Activated gamma-delta T cell (primary cell): ENCODE measurements around the gene SERPINA12.
"Not testable (repeated sequence)": the region's sequence is repeated elsewhere in the genome, so short reads cannot be mapped to it uniquely, and the experiment has no call there.

Experiments used
- DNase-seq: peaks from one replicate; lab custom pipeline; 2025; lab: John Stamatoyannopoulos, UW

The SERPINA12 gene

DNA sequence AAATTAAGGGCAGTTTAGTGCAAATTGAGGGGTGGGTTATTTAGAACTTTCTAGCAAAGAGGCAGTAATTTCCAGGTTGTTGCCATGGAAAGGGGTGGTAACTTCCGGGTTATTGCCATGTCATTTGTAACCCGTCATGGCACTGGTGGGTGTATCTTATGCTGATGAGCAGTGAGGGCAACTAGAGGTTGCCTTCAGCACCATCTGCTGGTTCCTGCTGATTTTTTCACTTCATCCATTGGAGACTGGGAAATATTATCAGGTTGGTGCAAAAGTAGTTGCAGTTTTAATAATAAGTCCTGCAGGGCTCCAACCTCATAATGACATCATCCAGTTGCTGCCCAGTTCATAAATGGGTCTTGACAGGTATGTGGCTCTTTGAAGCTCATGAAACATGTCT lies 27.6 kb upstream of the SERPINA12 start:
- no peak for DNase-seq

DNA sequence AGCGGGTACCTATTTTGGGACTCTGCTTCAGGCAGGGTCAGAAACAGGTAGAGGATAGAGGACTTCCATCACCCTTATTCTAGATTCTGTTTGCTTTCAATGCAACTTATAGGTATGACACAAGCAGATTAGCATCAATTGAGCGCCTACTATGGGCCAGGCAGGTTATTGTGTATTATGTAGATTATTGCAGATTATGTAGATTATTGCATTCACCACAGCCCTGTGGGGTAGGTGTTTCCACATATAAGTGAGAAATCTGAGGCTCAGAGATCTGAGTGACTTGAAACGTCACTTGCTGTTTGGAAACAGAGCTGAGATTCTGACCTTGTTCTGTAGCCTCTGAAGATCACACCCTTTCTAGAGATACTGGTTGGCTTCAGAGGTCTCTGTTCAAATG lies 26.2 kb upstream of the SERPINA12 start:
- DNase-seq, result no peak

DNA sequence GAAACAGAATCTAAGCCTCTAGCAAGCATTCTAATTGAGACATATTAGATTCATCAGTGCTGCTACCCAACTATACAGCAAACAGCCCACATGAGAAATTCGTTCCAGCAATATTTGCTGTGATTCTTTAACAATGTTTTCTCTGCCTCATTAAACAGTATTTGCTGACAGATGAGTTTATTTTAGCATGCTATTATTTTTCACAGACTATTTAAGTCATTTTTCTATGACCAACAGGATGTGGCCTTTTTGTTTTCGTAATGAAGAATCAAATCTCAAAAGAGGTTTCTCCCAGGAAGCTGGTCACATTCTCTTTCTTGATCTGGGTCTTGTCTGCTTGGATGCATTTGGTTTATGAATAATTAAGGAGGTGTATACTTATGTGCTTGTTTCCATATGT lies 23.2 kb upstream of the SERPINA12 start:
- DNase-seq, result no peak

DNA sequence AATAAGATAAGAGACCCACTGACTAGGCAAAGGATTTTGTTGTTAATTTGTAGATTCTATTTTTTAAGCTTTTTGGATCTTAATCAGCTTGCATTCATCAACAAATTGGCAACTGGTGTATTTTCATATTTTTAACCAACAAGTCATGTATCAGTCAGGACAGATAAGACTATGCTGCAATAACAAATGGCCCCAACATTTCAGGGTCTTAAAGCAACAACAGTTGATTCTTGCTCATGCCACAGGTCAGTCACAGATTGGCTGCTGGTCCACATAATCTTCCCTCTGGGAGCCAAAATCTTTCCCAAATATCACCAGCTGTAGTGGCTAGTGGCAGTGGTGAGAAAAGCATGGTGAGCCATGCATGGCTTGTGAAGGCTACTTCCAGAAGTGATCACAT lies 21.9 kb upstream of the SERPINA12 start:
- DNase-seq, result no peak

DNA sequence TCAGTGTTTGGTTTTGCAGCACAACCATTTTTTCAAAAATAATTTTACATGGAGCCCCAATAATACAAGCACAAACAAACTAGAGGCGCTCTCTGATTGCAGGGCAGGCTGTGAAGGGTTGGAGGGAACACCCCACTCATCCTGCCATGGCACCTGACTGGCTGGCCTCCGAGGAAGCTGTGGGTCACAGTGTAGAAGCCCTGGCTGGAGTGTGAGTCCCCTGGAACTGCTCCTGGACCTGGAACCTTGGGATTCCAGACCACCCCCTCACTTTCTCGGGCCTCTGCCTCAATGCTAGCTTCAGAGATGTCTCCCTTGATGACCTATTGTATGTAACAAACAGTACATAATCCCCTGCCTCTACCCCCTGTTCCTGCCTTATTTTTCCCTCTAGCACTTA lies 14.8 kb upstream of the SERPINA12 start:
- no peak for DNase-seq

DNA sequence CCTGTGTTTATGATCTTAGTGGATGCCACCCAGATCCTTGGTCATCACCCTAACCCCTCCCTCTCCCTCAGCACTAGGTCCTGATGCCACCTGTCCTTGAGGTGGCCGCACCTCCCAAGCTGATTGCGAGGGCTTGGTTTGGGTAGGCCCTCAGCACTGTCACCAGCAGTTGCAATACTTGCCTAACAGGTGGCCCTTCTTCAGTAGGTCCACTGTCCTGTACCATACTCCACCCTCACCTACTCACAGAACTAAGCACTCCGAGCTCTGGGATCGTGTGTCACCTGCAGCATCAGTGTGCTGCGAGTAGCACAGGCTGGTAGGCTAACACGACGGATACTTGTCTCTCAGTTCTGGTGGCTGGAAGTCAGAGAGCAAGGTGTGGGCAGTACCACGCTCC lies 14.0 kb upstream of the SERPINA12 start:
- DNase-seq, result no peak

DNA sequence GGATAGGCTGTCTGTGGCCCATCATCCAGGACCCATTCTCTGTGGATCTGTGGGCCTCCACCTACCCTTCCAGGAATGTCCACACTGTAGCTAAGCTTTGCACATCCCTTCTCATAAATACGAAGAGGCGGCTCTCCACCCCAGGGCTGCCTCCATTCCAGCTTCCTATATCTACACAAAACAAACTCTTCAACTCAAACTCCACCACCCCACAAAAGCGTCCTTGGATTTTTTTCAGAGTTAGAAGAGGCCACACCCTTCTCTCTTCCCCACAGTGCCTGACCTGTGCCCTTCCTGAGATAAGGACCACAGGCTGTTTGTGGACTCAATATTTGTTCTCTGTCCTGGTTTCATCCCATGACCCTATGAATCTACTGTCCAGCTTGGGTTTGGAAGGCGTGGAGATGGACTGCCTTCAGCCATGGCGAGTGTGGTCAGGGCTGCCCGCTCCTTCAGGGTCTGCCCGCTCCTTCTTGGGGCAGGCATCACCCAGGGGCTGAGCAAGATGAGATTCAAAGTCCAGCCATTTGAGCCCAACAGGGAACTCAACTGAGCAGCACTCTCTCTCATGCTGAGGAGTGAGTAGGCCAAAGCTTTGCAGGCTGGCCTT lies 13.0 kb upstream of the SERPINA12 start:
- no peak for DNase-seq

DNA sequence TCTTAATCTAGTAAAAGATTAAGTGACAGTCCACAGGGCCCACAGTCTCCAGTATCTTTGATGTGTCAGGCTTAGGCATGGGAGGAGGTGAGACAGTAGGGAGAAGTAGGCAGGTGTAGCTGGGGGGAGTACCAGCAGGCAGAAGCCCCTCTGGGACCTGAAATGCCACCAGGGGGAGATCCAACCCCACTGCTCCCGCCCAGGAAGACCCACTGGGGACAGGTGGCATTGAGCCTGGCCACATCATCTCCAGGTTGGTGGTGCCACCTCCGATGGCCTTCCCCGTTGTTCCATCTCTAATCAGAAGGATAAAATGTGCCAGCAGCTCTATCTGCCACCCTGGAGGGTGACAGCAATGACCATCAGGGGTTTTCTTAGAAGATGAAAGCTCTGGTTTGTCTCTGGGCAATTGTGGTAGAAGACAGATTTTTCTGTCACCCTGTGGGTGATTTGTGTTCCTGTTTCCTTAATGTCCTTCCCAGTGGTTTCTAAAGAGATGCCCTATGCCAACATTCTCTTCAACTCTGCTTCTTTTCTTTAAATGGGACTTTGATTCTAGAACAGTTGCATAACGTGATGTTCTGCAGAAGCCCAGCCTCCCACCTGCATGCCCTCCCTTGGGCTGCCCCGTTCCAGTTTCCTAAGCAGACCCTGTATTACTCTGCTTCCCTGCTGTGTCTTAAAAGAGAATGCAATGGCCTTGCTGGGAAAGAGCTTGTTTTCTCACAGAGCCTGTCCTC lies 12.3 kb upstream of the SERPINA12 start:
- no peak for DNase-seq

DNA sequence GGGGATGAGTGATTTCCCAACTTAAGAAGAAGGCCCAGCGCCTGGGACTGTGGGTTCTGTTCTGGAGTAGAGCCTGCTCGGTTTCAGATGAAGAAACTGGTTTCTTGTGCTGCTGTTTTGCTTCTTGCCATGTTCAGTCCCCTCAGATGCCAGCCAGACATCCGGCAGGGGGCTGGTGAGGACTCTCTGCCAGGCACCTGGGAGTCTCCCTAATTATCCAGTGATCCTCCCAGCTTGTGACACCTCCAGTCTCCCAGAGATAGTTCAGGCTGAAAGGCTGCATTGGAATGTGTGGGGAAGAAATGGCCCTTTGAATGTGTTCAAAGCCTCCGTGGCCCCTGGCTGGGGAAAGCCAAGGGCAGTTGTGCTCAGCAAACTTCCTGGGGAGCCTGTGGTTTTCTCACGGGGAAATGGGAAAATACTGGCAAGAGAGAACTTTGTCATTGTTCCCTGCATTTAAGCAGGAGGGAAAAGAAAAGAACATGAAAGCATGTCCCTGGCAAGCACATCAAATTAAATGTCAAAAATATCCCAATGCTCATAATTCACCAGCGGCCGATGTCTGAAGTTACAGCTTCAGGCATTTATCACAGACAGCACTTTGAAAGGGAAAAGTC lies 8.5 kb upstream of the SERPINA12 start:
- no peak for DNase-seq

DNA sequence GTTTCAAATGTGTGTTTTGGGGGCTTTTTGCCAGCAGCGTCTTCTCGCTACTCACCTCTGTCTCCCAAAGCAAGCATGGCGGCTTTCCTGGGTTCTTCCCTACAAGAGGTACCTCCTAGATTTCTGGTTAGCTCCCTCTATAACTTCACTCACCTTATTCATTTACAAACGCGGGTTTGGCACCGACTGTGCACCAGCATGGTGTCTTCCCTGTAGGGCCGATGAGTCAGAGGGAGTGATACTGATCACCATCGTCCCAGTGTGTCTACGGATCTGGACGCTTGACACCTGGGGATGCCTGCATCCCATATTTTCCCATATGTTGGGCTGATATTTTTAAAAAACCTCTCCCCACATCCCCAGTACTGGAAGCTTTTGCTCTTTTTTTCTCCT lies 8.0 kb upstream of the SERPINA12 start:
- DNase-seq, result no peak

DNA sequence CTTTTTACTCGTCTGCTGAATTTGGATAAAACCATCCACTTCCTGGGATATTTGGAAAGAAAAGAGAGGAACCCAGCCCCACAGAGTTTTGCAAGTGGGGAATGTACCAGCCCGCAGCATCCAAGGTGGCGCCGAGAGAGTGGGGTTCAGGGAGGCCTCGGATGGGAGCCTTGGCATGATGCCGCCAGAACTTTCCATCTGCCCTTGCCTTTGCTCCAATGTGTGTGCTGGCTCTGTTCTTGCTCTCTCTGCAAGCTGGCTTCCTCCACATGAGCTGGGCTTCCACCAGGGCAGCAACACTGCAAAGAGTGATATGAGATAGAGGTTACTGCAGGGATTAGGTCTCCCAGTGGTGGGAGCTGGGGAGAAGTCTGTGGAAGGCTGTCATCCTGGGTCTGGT lies 6.6 kb upstream of the SERPINA12 start:
- DNase-seq, result no peak

DNA sequence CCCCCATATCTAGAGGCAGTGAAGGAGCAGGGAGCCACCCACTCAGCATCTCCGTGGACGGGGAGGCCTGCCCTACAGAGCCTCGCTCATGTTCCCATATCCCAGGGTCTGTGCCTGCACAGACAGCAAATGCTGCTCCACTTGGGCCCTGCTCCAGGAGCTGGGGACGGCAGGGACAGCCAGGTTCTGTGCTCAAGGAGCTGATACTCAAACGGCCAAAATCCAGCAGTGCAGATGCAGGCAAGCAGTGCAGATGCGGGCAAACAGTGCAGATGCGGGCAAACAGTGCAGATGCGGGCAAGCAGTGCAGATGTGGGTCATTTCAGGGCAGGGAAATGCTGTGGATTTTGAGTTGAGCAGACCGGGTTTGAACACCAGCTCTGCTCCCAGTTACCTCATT lies 6.2 kb upstream of the SERPINA12 start:
- no peak for DNase-seq

DNA sequence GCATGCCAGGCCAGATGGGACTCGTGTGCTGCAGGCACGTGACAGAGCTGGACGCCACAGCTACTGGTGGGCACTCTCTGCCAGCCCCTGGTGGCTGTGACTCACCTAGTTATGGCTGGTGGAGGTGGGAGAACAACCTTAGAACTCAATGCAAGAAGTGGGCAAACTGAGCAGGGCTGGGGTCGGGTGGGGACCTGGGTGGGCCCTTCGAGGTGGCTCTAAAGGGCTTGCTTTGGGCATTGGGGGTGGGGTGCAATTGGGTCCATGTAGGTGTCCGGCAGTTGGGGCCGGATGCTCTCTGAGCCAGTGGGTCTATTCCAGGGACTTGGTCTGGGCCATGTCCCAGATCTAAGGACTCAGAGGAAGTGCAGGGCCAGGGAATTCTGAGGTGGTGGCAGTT lies 5.1 kb upstream of the SERPINA12 start:
- DNase-seq, result no peak

DNA sequence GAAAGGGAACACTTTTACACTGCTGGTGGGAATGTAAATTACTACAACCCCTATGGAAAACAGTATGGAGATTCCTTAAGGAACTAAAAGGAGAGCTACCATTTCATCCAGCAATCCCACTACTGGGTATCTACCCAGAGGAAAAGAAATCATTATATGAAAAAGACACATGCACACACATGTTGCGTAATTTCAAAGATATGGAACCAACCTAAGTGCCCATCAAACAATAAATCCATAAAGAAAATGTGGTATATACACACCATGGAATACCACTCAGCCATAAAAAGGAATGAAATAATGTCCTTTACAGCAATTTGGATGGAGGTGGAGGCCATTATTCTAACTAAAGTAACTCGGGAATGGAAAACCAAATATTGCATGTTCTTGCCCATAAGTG lies 1.2 kb upstream of the SERPINA12 start:
- not testable (repeated sequence) for DNase-seq

DNA sequence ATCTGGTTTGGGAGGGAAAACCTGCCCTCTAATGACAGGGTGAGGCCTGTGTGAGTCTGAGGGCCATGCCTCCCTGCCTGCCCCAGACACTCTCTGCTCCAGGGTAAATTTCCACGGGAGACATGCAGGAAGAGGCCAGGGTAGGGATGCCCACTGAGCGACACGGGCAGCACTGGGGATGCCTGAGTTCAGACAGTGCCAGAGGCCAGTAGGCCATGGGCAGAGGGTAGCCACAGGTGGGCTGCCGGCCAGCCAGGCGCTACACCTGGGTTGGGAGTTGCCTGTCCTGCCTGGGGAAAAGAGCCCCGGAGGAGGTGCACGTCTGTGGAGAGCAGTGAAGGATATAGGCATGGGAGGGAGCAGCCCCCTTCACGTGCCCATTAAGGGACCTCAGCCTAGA lies 3.6 kb downstream of the SERPINA12 start:
- DNase-seq, result no peak

DNA sequence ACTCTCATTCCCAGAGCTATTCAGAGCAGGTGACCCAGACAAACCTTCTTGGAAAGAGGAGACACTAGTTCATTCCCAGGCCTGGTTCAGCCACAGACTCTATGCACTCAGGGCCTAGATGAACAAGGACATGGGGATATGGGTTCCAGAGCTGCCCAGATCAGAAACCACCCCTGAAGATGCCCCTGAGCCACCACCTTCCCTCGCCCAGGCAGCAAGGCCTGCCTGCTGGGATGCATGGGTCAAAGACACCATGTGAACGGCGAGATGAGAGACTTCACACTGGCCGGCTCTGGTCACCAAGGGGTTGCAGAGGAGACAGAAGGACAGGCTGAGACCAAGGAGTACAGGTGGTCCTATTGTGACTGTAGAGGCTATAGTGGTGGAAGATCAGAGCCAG lies 4.1 kb downstream of the SERPINA12 start:
- no peak for DNase-seq

DNA sequence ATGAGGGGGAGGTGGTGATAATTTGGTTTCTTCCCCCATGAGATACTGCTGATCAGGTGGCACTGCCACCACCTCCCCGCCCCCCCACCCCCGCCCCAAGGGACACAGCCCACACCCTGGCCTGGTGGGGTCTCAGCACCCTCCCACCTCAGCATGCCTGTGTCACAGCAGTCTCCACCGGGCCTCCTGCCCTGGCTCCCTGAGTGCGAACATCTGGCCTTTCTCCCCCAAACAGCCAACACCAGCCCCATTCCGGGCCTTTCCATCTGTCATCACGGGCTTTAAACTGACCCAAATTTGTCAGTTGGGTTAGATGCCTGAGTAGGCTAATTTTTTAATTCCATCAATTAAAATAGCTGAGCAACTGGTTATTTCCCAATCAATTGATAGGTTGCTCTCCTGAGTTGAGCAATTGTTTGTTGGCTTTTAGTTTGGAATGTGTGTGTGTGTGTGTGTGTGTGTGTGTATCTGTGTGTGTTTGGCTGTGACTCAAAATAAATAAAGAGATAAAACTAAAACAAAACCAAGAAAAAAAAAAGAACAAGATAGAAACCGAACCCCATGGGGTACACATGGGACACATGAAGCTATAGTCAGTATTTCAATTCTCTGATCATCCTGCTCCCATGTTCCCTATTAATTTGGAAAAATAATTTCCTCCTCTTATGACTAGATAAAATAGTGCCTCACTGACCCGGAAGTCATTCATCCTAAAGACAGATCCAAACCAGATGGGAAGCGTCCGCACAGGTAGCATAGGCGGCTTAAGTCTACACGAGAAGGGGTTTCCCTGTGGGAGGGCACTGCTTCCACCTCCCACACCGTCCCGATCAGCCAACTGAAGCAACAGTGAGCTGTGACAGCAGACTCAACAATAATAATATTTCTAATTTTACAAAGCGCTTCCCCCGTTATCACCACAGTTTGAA lies 7.4 kb downstream of the SERPINA12 start:
- DNase-seq, result no peak

DNA sequence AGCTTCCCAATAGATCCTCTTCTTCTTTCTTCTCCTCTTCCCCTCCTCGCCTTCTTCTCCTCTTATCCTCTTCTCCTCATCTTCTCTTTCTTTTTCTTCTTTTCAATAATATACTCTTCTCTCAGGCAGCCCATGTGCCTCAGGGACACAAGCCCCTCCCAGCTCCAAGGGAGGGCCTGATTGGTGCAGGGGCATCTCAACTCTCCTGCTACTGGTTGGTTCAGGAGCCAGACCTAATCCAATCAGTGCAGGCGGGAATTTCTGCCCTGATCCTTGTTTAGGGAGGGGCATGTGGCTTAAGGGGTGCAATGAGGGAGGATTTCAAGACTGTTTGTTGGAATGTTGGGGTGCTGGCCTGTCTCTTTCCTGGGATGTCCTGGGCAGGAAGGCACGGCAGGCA lies 9.0 kb downstream of the SERPINA12 start:
- DNase-seq, result no peak

DNA sequence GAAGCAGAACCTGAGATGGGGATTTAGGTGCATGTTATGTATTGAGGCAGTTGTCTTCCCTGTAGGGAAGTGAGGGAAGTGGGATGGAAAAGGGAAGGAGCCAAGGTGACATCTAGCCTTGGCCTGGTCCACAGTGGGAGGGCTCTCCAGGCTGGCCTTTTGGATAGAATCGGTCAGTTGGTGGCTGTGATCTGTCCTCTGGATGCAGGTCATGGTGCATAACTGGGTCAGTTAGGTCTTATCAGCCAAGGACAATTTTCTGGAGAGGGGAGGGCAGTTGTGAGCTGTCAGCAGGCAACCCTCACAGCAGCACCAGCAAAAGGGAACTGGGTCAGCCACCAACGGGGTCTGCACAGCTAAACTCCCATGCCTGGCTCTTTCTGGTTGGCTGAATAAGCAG lies 9.6 kb downstream of the SERPINA12 start:
- DNase-seq, result no peak

DNA sequence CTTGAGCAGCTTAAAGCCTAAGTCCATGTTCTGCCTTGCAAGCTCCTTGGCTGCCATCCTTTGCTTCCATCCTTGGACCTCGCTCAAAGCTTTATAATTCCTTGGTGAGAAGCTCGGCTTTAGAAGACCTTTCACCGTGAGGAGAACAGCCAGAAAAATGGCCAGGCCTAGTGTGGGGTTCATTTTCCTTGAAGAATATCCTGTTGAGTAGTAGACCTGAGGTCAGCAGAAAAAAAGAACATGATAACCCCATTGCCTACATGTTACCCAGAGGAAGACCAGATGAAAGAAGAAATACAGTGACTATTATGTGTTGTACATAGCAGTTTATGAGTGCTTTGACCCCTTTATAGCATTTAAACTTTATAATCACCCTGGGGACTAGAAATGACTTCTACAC lies 11.1 kb downstream of the SERPINA12 start:
- DNase-seq, result no peak

DNA sequence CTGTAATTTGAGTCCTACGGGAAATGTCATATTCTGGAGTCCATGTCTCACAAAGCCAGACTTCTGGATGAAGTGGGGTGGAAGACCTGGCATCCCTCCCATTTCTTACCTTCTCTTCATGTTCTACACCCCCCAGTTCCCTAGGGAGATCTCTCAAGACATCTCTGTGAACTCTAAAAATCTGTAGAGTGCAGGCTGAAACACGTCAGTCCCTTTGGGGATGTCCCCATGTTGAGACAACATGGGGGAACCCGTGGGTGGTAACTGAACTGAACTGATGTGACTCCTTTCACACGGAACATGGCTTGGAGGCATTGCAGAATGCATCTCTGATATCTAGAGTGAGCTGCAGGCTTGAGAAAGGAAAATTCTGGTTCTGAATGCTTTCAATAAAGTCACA lies 15.2 kb downstream of the SERPINA12 start:
- no peak for DNase-seq

DNA sequence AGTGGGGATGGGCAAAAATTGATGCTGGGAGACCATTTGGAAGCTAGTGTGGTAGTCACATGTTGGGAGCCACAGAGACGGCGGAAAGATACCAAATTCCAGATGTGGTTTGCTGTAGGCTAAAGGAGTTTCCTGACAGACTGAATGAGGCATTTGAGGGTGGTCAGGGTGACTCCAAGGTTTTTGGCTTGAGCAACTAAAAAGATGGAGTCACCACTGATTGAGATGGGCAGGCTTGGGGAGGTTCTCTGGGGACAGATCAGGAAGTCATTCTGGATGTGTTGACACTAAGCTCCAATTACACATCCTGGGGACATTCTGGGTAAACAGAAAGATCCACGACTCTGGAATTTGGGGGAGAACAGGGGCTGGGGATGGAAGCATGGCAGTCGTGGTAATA lies 17.8 kb downstream of the SERPINA12 start:
- DNase-seq, result no peak

DNA sequence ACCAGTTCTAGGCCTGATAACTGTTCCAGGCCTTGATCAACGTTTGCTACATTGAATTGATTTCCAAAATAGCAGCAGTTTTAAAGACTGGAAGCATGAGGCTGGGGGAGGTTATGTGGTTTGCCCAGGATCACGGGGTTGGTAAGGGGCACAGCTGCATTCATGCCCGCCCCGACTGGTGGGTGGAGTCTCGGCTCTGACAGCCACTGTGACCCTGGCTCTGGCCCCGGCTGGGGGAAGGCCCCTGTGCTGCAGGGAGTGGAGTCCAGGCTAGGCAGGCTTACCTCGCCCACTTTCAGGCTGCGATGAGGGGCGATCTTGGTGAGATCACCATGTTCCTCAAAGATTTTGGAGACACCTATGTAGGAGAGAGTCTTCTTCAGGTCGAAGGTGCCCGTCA lies 19.9 kb downstream of the SERPINA12 start:
- no peak for DNase-seq
